Measurements from ENCODE around the gene IL1R1.

DNA sequence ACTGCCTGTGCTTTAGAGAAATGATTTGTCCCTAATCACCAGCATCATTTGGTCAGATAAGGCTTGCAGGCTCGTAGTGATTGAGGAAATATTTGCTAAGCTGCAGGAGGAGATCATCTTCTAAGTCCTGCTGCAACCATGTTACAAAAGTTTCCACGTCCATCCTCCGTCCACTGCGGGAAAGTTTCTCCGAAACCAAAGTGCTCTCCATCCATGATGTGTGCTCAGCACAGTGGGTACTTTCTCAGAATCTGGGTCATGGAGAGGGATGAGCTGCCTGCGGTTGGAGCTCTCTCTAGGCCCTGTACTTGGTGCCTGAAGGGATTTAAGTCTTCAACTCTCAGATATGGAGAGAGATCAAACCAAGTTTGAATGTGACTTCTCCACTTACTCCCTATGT lies 83.6 kb downstream of the IL1R1 start:
- no peak for TF ChIP-seq CTCF (IDR thresholded peaks at IDR 0.05; ENCODE audit: low read length)
- no peak for TF ChIP-seq EZH2 (IDR thresholded peaks at IDR 0.05; ENCODE audit: borderline replicate concordance, low read length)

All from OCI-LY1 (cell line).